Tibial nerve (tissue), 4 donors: ENCODE data around the gene PEX14.

Experiments
- EP300 ChIP-seq, 2 donors: sonication (generic); formaldehyde crosslinking; IDR thresholded peaks; one replicate each; pipeline ENCODE4 v1.6.1; 2017; ENCODE audit warnings: antibody characterized with exemption in 2 of 2, mild to moderate bottlenecking in 1 of 2
- POLR2A ChIP-seq, 2 donors: fragments of 450-650 bp; IDR thresholded peaks; one replicate each; pipeline ENCODE4 v1.6.1; 2017; ENCODE audit warnings: antibody characterized with exemption in 2 of 2, mild to moderate bottlenecking in 2 of 2, moderate library complexity in 2 of 2
- TF ChIP-seq, protein P1 (sequence below), 5 experiments: fragments of 200-600 bp in 3 of 5; fragments of 450-650 bp in 2 of 5; sonication (generic) in 3 of 5; IDR thresholded peaks; one replicate each; pipeline ENCODE4 v1.5.1; 2016 to 2019; ENCODE audit warnings: antibody characterized with exemption in 5 of 5, mild to moderate bottlenecking in 3 of 5, moderate library complexity in 2 of 5

DNA sequence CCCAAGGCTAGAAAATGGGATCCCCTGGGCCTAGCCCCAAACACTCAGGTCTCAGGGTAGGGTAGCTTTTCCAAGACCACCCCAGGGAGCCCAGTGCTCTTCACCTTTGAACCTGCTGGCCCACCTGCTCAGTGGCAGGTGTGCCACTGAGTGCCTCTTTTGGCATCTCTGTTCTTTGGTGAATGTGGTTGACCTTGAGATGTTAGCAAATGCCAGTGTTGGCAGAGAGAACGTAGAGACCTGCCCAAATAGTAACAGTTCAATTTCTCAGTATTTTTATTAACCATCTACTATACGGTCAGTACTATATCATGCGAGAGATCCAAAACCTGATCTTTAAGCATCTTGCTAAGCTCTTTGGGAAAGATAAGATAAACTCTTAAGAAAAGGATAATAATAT lies 128.2 kb downstream of the PEX14 start:
- TF ChIP-seq EP300 (IDR thresholded peaks at IDR 0.05), result no peak
- TF ChIP-seq, protein P1, sequence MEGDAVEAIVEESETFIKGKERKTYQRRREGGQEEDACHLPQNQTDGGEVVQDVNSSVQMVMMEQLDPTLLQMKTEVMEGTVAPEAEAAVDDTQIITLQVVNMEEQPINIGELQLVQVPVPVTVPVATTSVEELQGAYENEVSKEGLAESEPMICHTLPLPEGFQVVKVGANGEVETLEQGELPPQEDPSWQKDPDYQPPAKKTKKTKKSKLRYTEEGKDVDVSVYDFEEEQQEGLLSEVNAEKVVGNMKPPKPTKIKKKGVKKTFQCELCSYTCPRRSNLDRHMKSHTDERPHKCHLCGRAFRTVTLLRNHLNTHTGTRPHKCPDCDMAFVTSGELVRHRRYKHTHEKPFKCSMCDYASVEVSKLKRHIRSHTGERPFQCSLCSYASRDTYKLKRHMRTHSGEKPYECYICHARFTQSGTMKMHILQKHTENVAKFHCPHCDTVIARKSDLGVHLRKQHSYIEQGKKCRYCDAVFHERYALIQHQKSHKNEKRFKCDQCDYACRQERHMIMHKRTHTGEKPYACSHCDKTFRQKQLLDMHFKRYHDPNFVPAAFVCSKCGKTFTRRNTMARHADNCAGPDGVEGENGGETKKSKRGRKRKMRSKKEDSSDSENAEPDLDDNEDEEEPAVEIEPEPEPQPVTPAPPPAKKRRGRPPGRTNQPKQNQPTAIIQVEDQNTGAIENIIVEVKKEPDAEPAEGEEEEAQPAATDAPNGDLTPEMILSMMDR (IDR thresholded peaks at IDR 0.05), result no peak
- no peak for TF ChIP-seq POLR2A (IDR thresholded peaks at IDR 0.05)
